Breast epithelium (tissue), 4 donors: ENCODE results near the gene RASGRF2. TPM values are rescaled to one million over a fixed set of nuclear protein-coding genes. Genes with fewer than 3 reads are reported as not detected.
A peak's percentile ranks its signal among the peaks of the same experiment; 100 is the strongest.

ENCODE experiments used
- DNase-seq, 2 donors: peaks; one replicate each; pipeline ENCODE4 v3.0.0-alpha.2; 2019; ENCODE audit warnings: low spot score in 2 of 2
- H3K27ac ChIP-seq, 2 donors: fragments of 200-600 bp; sonication (generic) in 1 of 2; one replicate each; pipeline ENCODE4 v1.5.1; 2016 to 2019; ENCODE audit warnings: mild to moderate bottlenecking in 1 of 2
- H3K27me3 ChIP-seq, 2 donors: fragments of 200-600 bp; sonication (generic) in 1 of 2; one replicate each; pipeline versions ENCODE4 v1.5.1 to v1.6.0; 2017 to 2019; ENCODE audit warnings: control low read depth in 1 of 2, mild to moderate bottlenecking in 1 of 2
- H3K36me3 ChIP-seq: fragments of 200-600 bp; one replicate; pipeline ENCODE4 v1.5.1; 2019
- H3K4me1 ChIP-seq, 2 donors: fragments of 200-600 bp; sonication (generic); one replicate each; pipeline ENCODE4 v1.5.1; 2016 to 2019; ENCODE audit warnings: control low read depth in 1 of 2
- H3K4me3 ChIP-seq, 3 donors: fragments of 200-600 bp; sonication (generic); 1 replicate in 2 of 3; 2 replicates in 1 of 3; pipeline ENCODE4 v1.5.1; 2016 to 2019; ENCODE audit warnings: mild to moderate bottlenecking in 3 of 3, moderate library complexity in 2 of 3
- H3K9me3 ChIP-seq, 2 donors: fragments of 200-600 bp; sonication (generic) in 1 of 2; one replicate each; pipeline ENCODE4 v1.5.1; 2016 to 2019; ENCODE audit warnings: control low read depth in 1 of 2
- POLR2A ChIP-seq: fragments of 450-650 bp; IDR thresholded peaks from one replicate; pipeline ENCODE4 v1.6.1; 2016; ENCODE audit warnings: antibody characterized with exemption, mild to moderate bottlenecking, moderate library complexity
- POLR2AphosphoS5 ChIP-seq, 3 donors: sonication (generic); formaldehyde crosslinking; IDR thresholded peaks; one replicate each; pipeline ENCODE4 v1.6.1; 2017; ENCODE audit warnings: antibody characterized with exemption in 3 of 3
- intact Hi-C: fragments of 100-400 bp; cut with DNase I; formaldehyde crosslinking; loops from one replicate; pipeline ENCODE4 v1.15.1; 2023; ENCODE audit warnings: low total_unique reads
- total RNA-seq, 3 donors: library from RNA; depleted of rRNA; stranded (reverse); fragments of >200 nt; gene quantifications; one replicate each; pipeline ENCODE4 v1.1.0, GENCODE V29; 2016
- TF ChIP-seq, protein P1 (sequence below), 3 donors: fragments of 450-650 bp; IDR thresholded peaks; one replicate each; pipeline ENCODE4 v1.5.1; 2016 to 2017; ENCODE audit warnings: antibody characterized with exemption in 3 of 3, mild to moderate bottlenecking in 3 of 3, moderate library complexity in 3 of 3

Gene RASGRF2
- total RNA-seq, 3 donors from 2014 or later: 6.1 to 15.7 (median 11.1) TPM

DNA sequence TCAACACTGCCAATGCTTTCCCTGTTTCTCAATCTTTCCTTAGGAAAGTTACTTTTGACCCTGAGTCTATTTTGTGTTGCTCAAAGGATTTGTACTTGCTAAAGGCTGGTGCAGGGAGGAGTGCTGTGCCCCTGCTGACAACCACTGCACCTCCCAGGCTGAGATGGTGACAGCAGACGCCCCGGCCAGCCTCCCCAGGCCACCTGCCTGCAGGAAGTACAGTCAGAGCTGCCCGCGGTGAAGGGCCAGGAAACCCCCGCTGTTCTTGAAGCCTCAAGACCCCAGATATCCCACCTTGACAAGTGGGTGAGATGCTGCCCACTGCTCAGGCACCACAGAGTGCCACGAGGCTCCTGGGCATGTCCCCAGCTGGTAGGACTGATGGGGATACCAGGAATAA is 228.8 kb downstream of the RASGRF2 start:
- Histone ChIP-seq H3K36me3 (no peaks in the 10 kb centered on the region), H3K9me3 (no peaks in the 10 kb centered on the region), H3K4me3 (no peak overlapping the region), H3K27ac (no peak overlapping the region), H3K4me1 (no peaks in the 10 kb centered on the region), H3K27me3 (no peaks in the 10 kb centered on the region)
- intact Hi-C loops: no loop called here
- TF ChIP-seq POLR2A: no peak
- TF ChIP-seq POLR2AphosphoS5 (IDR thresholded peaks at IDR 0.05): no peak
- TF ChIP-seq, protein P1, sequence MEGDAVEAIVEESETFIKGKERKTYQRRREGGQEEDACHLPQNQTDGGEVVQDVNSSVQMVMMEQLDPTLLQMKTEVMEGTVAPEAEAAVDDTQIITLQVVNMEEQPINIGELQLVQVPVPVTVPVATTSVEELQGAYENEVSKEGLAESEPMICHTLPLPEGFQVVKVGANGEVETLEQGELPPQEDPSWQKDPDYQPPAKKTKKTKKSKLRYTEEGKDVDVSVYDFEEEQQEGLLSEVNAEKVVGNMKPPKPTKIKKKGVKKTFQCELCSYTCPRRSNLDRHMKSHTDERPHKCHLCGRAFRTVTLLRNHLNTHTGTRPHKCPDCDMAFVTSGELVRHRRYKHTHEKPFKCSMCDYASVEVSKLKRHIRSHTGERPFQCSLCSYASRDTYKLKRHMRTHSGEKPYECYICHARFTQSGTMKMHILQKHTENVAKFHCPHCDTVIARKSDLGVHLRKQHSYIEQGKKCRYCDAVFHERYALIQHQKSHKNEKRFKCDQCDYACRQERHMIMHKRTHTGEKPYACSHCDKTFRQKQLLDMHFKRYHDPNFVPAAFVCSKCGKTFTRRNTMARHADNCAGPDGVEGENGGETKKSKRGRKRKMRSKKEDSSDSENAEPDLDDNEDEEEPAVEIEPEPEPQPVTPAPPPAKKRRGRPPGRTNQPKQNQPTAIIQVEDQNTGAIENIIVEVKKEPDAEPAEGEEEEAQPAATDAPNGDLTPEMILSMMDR (IDR thresholded peaks at IDR 0.05): no peak
- no peak for DNase-seq

DNA sequence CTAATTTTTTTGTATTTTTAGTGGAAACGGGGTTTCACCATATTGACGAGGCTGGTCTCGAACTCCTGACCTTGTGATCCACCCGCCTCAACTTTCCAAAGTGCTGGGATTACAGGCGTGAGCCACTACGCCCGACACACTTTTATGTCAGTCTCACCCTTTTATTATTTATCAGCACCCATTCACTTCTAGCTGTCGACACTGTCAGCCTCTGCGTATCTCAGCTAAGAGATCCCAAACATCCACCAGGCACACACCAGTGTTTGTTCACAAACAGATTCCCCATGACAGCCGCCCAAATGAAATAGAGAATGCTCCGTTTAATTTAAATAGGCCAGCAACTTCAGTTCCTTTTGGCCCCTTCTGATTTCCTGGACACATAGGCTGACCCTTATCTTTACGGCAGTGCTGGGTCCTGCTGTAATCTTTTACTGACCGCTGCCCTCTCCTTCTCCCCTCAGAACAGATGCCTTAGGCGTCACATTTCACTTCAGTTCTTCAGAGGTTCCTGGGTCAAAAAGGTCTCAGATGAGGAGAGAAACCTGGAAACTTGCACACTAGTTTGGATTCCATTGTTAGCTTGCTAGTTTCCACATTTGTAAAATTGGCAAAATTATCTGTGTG is 229.8 kb downstream of the RASGRF2 start:
- TF ChIP-seq, protein P1 (IDR thresholded peaks at IDR 0.05): no peak
- TF ChIP-seq POLR2A (no peak), POLR2AphosphoS5 (IDR thresholded peaks at IDR 0.05) (no peak)
- intact Hi-C loops: no loop called here
- Histone ChIP-seq H3K9me3 (no peaks in the 10 kb centered on the region), H3K4me1 (no peaks in the 10 kb centered on the region), H3K27ac (no peak overlapping the region), H3K36me3 (no peaks in the 10 kb centered on the region), H3K27me3 (no peaks in the 10 kb centered on the region), H3K4me3 (no peak overlapping the region)
- DNase-seq: no peak

DNA sequence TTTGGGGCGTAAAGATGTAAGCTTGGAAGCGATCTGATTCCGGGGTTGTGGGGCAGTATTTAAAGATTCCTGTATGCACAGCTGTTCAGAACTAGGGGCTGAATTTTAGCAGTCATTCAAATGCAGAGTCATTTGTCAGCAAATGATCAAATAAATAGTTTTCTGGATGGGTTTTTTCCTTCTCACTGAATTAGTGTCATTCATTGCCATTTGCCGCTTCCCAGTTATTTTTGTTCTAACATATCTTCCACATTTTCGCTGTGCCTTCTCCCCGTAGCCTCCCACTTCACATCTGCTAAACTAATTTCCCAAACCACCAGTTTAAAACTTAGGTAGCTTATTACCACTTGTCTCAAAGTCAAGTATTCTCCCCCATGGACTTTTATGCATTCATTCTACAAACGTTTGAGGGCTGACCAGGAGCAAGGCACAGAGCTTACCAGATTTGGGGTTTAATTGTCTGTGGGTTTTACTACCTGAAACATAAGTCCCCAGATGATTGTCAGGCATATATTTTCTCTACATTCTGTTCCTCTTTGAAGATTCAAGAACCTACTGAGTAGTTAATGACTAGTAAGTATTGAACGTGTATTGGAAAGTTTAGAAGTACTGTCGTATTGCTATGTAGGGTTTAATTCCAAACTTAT is 231.7 kb downstream of the RASGRF2 start:
- Histone ChIP-seq H3K36me3 (no peaks in the 10 kb centered on the region), H3K4me3 (no peak overlapping the region), H3K9me3 (no peaks in the 10 kb centered on the region), H3K27ac (no peak overlapping the region), H3K27me3 (no peaks in the 10 kb centered on the region), H3K4me1 (no peaks in the 10 kb centered on the region)
- intact Hi-C loops: no loop called here
- no peak for DNase-seq
- no peak for TF ChIP-seq POLR2AphosphoS5 (IDR thresholded peaks at IDR 0.05)
- TF ChIP-seq, protein P1 (IDR thresholded peaks at IDR 0.05): no peak
- no peak for TF ChIP-seq POLR2A

DNA sequence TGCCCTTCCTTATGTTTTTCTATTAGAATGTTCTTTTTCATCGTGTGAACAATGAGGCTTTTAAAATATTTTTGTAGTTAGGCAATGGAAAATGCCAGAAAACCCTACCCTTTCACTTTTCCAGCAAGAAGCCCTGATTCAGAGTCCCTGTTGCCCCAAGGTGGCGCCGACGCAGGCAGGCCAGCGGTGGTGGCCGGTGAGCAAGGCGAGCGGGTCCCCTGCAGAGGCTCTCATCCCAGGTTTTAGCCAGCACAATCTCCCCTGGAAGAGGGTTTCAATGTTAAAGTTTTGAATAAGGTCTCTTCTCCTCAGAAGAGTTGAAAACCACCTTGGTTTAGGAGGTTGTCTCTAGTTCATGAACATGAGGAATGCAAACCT is 232.2 kb downstream of the RASGRF2 start:
- intact Hi-C loops: no loop called here
- TF ChIP-seq POLR2AphosphoS5 (IDR thresholded peaks at IDR 0.05) (no peak), POLR2A (no peak)
- TF ChIP-seq, protein P1 (IDR thresholded peaks at IDR 0.05): no peak
- Histone ChIP-seq H3K4me1 (no peaks in the 10 kb centered on the region), H3K9me3 (no peaks in the 10 kb centered on the region), H3K27ac (no peak overlapping the region), H3K27me3 (no peaks in the 10 kb centered on the region), H3K36me3 (no peaks in the 10 kb centered on the region), H3K4me3 (no peak overlapping the region)
- DNase-seq: no peak

DNA sequence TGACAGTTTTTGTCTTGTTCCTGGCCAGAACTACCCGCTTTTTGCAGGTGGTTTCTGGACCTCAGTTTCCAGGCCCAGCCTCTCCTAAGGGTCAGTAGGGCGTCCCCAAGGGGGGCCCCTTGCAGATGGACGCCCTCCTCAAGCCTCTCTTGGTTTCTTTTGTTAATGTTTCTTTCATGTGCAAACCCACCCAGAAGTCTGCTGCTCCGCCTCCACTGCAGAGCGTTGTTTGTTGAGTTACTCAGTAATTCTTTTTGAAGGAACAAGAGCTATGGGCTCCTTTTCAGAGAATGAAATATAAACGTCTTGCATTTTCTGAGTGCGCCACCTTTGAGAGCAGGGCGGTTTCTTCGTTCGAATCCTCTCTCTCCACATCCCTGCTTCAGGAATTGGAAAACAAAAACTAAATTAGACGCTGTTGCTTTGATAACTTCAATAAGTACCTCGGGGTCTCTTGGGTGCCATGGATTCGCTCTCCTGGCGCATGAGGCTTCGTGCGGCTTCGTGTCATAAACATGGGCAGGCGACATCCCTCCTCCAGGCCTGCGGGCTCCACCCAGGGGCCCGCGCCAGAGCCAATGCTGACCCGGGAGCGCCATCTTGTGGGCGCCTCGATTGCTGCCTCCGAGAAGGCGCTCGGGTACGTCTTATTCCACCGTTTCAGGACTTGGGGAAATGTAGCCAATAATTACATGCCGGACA is 234.6 kb downstream of the RASGRF2 start:
- DNase-seq: peak; percentile 42 to 69
- Histone ChIP-seq H3K9me3 (no peaks in the 10 kb centered on the region), H3K4me3 (peak overlapping the region in 2 of 3 donors; percentile 2 to 42), H3K36me3 (no peaks in the 10 kb centered on the region), H3K27ac (no peak overlapping the region), H3K4me1 (no peaks in the 10 kb centered on the region), H3K27me3 (no peaks in the 10 kb centered on the region)
- intact Hi-C loops: no loop called here
- no peak for TF ChIP-seq POLR2A
- TF ChIP-seq POLR2AphosphoS5 (IDR thresholded peaks at IDR 0.05): no peak
- TF ChIP-seq, protein P1 (IDR thresholded peaks at IDR 0.05): peak; percentile 47 to 67 (median 58)
